Measurements from ENCODE around the gene PCNX3. TPM values are rescaled to one million over a fixed set of nuclear protein-coding genes. Genes with fewer than 3 reads are reported as not detected.

Gene PCNX3
- total RNA-seq, 4 donors from 2014 or later: 56.4 to 89.0 (median 62.4) TPM

- WGBS, 2 donors (ENCODE audit: low coverage in 1 of 2): 65% methylated on average over 6 of the region's 6 CpGs; no CpG with 5 or more reads in 1 of the 2 donors
- TF ChIP-seq POLR2A (IDR thresholded peaks at IDR 0.05): no peak
- no peak for TF ChIP-seq POLR2AphosphoS5 (IDR thresholded peaks at IDR 0.05)
- TF ChIP-seq, protein P1, sequence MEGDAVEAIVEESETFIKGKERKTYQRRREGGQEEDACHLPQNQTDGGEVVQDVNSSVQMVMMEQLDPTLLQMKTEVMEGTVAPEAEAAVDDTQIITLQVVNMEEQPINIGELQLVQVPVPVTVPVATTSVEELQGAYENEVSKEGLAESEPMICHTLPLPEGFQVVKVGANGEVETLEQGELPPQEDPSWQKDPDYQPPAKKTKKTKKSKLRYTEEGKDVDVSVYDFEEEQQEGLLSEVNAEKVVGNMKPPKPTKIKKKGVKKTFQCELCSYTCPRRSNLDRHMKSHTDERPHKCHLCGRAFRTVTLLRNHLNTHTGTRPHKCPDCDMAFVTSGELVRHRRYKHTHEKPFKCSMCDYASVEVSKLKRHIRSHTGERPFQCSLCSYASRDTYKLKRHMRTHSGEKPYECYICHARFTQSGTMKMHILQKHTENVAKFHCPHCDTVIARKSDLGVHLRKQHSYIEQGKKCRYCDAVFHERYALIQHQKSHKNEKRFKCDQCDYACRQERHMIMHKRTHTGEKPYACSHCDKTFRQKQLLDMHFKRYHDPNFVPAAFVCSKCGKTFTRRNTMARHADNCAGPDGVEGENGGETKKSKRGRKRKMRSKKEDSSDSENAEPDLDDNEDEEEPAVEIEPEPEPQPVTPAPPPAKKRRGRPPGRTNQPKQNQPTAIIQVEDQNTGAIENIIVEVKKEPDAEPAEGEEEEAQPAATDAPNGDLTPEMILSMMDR (IDR thresholded peaks at IDR 0.05): no peak
- TF ChIP-seq EP300 (IDR thresholded peaks at IDR 0.05; ENCODE audit: low read depth): no peak
- Histone ChIP-seq H3K27ac (peak overlapping the region; percentile 97 to 99 (median 98)), H3K4me3 (peak overlapping the region in 1 of 4 donors; percentile 83), H3K27me3 (no peaks in the 10 kb centered on the region), H3K4me1 (peaks cover 31 to 64% (median 46%) of the 10 kb centered on the region in 4 donors), H3K36me3 (peaks cover 0 to 10% (median 4%) of the 10 kb centered on the region in 4 donors), H3K9me3 (no peaks in the 10 kb centered on the region)
- DNase-seq: no peak
- intact Hi-C loops (cut with DNase I; ENCODE audit: low total_unique reads) (no loop called here), in situ Hi-C loops (cut with MboI; ENCODE audit: low pct_ligation_motif_present in 1 of 4, low pct_unique_long_range_greater_than_20kb in 1 of 4, low sequenced_read_pairs in 3 of 4) (no loop called here)
These were observed 5.2 kb upstream of the PCNX3 start for GRCh38 chr11:65610404-65610803.

DNA sequence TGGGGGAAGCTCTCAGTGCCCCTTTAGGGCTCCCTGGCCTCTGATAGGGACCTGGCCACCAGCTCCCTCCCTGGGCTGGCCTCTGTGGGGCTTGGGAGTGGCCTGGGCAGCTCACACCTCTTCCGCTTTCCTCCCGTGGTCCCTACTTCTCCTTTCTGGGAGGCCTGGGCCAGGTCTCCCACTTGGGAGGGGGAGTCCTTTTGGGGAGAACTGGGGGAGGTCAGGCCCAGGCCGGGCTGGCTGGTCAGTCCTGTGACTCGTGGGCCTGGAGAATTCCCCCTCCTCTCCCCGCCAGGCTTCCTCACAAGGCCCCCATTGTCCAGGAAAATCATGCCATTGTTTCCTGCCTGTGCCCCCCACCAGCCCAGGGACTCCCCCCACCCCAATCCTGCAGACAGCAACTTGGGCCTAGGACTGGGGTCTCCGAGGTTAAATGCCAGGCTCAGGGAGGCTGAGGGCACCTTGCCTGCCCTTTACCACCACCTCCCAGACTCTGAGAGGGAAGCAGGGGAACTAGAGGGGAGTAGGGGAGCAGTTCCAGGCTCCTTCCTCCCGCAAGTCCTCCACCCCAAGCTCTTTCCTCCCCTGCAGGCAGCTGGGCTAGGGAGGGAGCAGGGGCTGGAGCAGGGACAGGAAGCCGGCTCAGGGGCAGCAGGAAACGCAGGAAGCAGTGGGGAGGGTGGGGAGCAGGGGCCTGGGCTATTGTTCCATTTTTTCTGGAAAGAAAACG, 4.4 kb upstream of the PCNX3 start:
- TF ChIP-seq EP300 (IDR thresholded peaks at IDR 0.05; ENCODE audit: low read depth): no peak
- Histone ChIP-seq H3K27me3 (no peaks in the 10 kb centered on the region), H3K9me3 (no peaks in the 10 kb centered on the region), H3K36me3 (peaks cover 0 to 4% (median 0%) of the 10 kb centered on the region in 4 donors), H3K4me1 (peaks cover 31 to 63% (median 48%) of the 10 kb centered on the region in 4 donors), H3K4me3 (peak overlapping the region in 2 of 4 donors; percentile 68 to 83), H3K27ac (peak overlapping the region; percentile 97 to 99 (median 98))
- 63% methylated on average over 10 of the region's 10 CpGs; no CpG with 5 or more reads in 1 of the 2 donors for WGBS, 2 donors (ENCODE audit: low coverage in 1 of 2)
- no peak for DNase-seq
- in situ Hi-C loops (cut with MboI; ENCODE audit: low pct_ligation_motif_present in 1 of 4, low pct_unique_long_range_greater_than_20kb in 1 of 4, low sequenced_read_pairs in 3 of 4): no loop called here
- intact Hi-C loops (cut with DNase I; ENCODE audit: low total_unique reads): no loop called here

GRCh38 chr11:65611758-65612603, 3.6 kb upstream of the PCNX3 start:
- H3K4me3 ChIP-seq: peak overlapping the region in 2 of 4 donors; percentile 68 to 83
- H3K9me3 ChIP-seq: no peaks in the 10 kb centered on the region
- TF ChIP-seq EP300 (IDR thresholded peaks at IDR 0.05; ENCODE audit: low read depth): no peak
- no peak for TF ChIP-seq POLR2AphosphoS5 (IDR thresholded peaks at IDR 0.05)
- no peaks in the 10 kb centered on the region for H3K36me3 ChIP-seq
- DNase-seq: no peak
- 74 to 78% methylated on average over 7 to 12 of the region's 12 CpGs for WGBS, 2 donors (ENCODE audit: low coverage in 1 of 2)
- intact Hi-C loops (cut with DNase I; ENCODE audit: low total_unique reads): no loop called here
- H3K4me1 ChIP-seq: peaks cover 34 to 64% (median 51%) of the 10 kb centered on the region in 4 donors
- no peaks in the 10 kb centered on the region for H3K27me3 ChIP-seq
- peak overlapping the region; percentile 97 to 99 (median 98) for H3K27ac ChIP-seq
- in situ Hi-C loops (cut with MboI; ENCODE audit: low pct_ligation_motif_present in 1 of 4, low pct_unique_long_range_greater_than_20kb in 1 of 4, low sequenced_read_pairs in 3 of 4): no loop called here

DNA sequence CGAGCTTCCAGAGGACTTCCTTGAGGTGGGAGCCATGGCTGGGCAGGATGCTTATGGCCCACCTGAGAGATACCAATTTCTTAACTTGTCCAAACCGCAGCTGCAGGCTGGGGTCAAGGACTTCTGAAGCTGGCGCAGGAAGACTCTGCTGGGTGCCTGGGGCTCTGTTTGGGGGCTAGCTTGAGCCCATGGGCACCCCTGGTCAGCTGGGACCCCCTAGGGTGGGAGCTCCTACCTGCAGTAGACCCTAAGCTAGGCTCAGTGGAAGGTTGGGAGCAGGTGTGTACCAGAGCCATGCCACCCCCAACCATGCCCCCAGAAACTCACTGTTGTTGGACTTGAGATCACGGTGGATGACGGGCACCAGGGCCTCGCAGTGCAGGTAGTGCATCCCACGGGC, 2.9 kb upstream of the PCNX3 start:
- Histone ChIP-seq H3K27ac (peak overlapping the region; percentile 97 to 99 (median 98)), H3K4me3 (peak overlapping the region; percentile 68 to 89 (median 80)), H3K4me1 (peaks cover 30 to 64% (median 50%) of the 10 kb centered on the region in 4 donors), H3K27me3 (no peaks in the 10 kb centered on the region), H3K9me3 (no peaks in the 10 kb centered on the region), H3K36me3 (peaks cover 0 to 2% (median under 1%) of the 10 kb centered on the region in 4 donors)
- WGBS, 2 donors (ENCODE audit: low coverage in 1 of 2): 57% methylated on average over 7 of the region's 7 CpGs; no CpG with 5 or more reads in 1 of the 2 donors
- in situ Hi-C loops (cut with MboI; ENCODE audit: low pct_ligation_motif_present in 1 of 4, low pct_unique_long_range_greater_than_20kb in 1 of 4, low sequenced_read_pairs in 3 of 4) (no loop called here), intact Hi-C loops (cut with DNase I; ENCODE audit: low total_unique reads) (no loop called here)
- TF ChIP-seq, protein P1 (IDR thresholded peaks at IDR 0.05): no peak
- TF ChIP-seq POLR2AphosphoS5 (IDR thresholded peaks at IDR 0.05) (no peak), EP300 (IDR thresholded peaks at IDR 0.05; ENCODE audit: low read depth) (no peak), POLR2A (IDR thresholded peaks at IDR 0.05) (no peak)
- no peak for DNase-seq
